Measurements from ENCODE around the gene KLK13.

GRCh38 chr19:51022526-51022925, 42.4 kb downstream of the KLK13 start:
- TF ChIP-seq CTCF (IDR thresholded peaks at IDR 0.05), result no peak
- no peak for TF ChIP-seq EP300 (IDR thresholded peaks at IDR 0.05)

Data from tibial nerve (tissue), 4 donors.